CD4-positive, alpha-beta T cell treated with Interleukin-17A for 1 hour (primary cell): Measurements from ENCODE around the gene SPEN.
A peak's percentile ranks its signal among the peaks of the same experiment; 100 is the strongest.
"Not testable (repeated sequence)": the region's sequence is repeated elsewhere in the genome, so short reads cannot be mapped to it uniquely, and the experiment has no call there.

Experiments
- DNase-seq: peaks from one replicate; pipeline ENCODE4 v3.0.0-alpha.2; 2020

SPEN gene

GRCh38 chr1:15858672-15859372, 11.3 kb downstream of the SPEN start:
- no peak for DNase-seq

- DNase-seq = no peak
Measured at GRCh38 chr1:15863156-15863901, 15.8 kb downstream of the SPEN start.

GRCh38 chr1:15866721-15867201, 19.3 kb downstream of the SPEN start:
- DNase-seq = no peak

GRCh38 chr1:15867288-15867687, 19.8 kb downstream of the SPEN start:
- no peak for DNase-seq

GRCh38 chr1:15869413-15869812, 21.9 kb downstream of the SPEN start:
- DNase-seq = no peak

- DNase-seq = no peak
Measured at GRCh38 chr1:15870421-15870820, 22.9 kb downstream of the SPEN start.

GRCh38 chr1:15874471-15874870, 27.0 kb downstream of the SPEN start:
- no peak for DNase-seq

- DNase-seq = no peak
Measured at GRCh38 chr1:15876357-15877055, 29.0 kb downstream of the SPEN start.

GRCh38 chr1:15881961-15882360, 34.5 kb downstream of the SPEN start:
- no peak for DNase-seq

GRCh38 chr1:15882665-15883064, 35.2 kb downstream of the SPEN start:
- no peak for DNase-seq

- no peak for DNase-seq
Measured at GRCh38 chr1:15883326-15883725, 35.8 kb downstream of the SPEN start.

GRCh38 chr1:15884477-15884876, 37.0 kb downstream of the SPEN start:
- no peak for DNase-seq

GRCh38 chr1:15885269-15885668, 37.8 kb downstream of the SPEN start:
- no peak for DNase-seq

GRCh38 chr1:15885701-15886610, 38.4 kb downstream of the SPEN start:
- peak; percentile 42 for DNase-seq

- no peak for DNase-seq
Measured at GRCh38 chr1:15886611-15887167, 39.2 kb downstream of the SPEN start.

GRCh38 chr1:15892857-15893599, 45.5 kb downstream of the SPEN start:
- not testable (repeated sequence) for DNase-seq

- DNase-seq = no peak
Measured at GRCh38 chr1:15895233-15895632, 47.7 kb downstream of the SPEN start.

GRCh38 chr1:15896841-15897610, 49.5 kb downstream of the SPEN start:
- DNase-seq = not testable (repeated sequence)

- no peak for DNase-seq
Measured at GRCh38 chr1:15899266-15899665, 51.8 kb downstream of the SPEN start.

GRCh38 chr1:15900662-15901279, 53.3 kb downstream of the SPEN start:
- DNase-seq = no peak
